Ramos (cell line): ENCODE results near the gene BRAT1.
"Not testable (repeated sequence)": the region's sequence is repeated elsewhere in the genome, so short reads cannot be mapped to it uniquely, and the experiment has no call there.

Experiments
- in situ Hi-C: fragments of 300-500 bp; cut with MboI; formaldehyde crosslinking; loops from one replicate; pipeline ENCODE4 v1.14.3; 2022; ENCODE audit warnings: low sequenced_read_pairs; ENCODE audit not compliant: unreplicated experiment

BRAT1 gene

GRCh38 chr7:2555121-2556052, at the start of gene BRAT1:
TSS of gene BRAT1 (minus strand) at chr7:2555524. CDS start at chr7:2554431, 1,093 bp downstream.
- in situ Hi-C loops = no loop called here

GRCh38 chr7:2604608-2605174, 49.4 kb upstream of the BRAT1 start:
- in situ Hi-C loops = no loop called here

DNA sequence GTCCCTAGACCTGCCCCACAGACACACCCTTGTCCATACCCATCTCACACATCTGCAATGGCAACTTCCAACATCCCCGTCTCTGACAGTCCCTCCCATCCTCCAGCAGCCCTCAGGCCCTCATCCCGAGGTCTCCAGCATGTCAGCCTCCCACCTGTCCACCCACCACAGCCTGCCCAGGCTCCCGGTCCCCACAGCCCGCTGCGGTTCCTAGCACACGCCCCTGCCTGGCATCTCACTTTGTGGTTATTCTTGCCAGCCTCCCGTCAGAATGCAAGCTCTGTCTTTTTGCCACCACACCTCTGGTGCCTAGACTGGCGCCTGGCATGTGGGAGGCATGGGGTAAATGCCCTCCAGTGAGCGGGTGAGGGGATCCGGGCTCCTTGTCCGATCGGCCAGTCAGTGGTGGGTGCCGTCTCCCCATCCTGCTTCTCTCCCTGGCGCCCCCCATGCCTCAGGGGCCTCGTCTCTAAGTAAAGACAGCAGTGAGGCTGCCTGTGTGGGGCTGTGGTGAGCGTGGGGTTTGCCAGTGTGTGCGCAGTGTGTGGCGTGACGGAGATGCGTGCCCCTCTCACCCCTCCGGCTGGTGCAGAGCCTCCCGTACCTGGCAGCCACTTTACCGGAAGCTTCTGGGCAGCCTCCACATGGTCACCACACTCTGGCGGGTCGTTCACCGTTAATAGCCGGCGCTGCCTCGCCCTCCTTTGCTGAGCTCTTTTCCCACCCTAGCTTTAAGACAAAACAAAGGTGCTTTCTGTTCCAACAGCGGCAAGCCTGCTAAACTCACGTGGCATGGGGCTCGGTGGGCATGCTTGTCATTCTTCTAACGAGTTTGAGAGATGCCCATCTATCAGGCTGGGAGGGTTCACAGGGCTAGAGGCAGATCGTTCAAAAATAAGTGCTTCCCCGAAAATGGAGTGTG, 48.0 kb upstream of the BRAT1 start:
- in situ Hi-C loops = no loop called here

GRCh38 chr7:2602406-2603043, 47.2 kb upstream of the BRAT1 start:
- in situ Hi-C loops = no loop called here

- in situ Hi-C loops = no loop called here
These were observed 46.6 kb upstream of the BRAT1 start for GRCh38 chr7:2601907-2602306.

GRCh38 chr7:2601065-2601464, 45.7 kb upstream of the BRAT1 start:
- in situ Hi-C loops = no loop called here

DNA sequence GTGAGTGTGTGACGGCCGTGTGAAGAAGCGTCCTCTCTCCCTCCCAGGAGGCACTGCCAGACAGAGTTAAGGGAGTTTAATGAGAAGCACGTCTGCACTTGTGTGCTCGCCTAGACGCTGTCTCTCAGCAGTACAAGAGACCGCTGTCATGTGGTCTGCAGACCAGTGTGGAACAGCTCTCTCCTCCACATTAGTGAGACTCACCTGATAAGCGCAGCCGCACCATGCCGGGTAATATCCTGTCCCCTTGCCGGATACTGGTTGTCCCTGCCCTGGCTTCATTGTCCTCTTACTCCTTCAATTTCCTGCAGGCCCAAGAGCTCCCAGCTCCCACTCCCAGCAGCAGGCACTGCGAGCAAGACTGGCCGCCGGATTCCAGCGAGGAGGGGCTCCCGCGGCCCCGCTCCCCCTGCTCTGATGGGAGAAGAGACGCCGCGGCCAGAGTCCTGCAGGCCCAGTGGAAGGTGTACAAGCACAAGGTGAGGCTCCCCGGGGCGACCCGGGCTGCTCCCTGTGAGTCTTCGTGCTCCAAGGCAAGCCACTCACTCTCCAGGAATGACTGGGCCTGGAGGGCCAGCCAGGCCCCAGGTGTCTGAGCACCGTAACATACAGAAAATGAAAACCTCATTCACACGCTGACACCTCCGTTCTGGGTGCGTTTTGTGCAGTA, 43.0 kb upstream of the BRAT1 start:
- in situ Hi-C loops = no loop called here

DNA sequence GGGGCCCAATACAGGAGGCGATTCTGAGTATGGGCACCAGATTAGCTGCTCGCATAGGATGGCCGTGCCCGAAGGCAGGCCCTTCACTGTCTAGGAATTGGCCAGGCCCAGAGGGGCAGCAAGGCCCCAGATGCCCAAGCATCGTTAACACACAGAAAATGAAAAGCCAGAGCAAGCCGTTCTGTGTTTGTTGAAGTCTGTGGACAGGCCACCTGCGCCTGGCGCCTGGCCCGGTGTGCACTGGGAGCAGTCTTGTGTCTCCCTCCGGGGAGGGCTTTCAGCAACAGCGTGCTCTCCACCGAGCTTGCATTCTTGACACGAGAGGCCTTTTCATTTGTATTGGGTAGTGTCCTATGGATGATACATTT, 41.9 kb upstream of the BRAT1 start:
- in situ Hi-C loops = no loop called here

DNA sequence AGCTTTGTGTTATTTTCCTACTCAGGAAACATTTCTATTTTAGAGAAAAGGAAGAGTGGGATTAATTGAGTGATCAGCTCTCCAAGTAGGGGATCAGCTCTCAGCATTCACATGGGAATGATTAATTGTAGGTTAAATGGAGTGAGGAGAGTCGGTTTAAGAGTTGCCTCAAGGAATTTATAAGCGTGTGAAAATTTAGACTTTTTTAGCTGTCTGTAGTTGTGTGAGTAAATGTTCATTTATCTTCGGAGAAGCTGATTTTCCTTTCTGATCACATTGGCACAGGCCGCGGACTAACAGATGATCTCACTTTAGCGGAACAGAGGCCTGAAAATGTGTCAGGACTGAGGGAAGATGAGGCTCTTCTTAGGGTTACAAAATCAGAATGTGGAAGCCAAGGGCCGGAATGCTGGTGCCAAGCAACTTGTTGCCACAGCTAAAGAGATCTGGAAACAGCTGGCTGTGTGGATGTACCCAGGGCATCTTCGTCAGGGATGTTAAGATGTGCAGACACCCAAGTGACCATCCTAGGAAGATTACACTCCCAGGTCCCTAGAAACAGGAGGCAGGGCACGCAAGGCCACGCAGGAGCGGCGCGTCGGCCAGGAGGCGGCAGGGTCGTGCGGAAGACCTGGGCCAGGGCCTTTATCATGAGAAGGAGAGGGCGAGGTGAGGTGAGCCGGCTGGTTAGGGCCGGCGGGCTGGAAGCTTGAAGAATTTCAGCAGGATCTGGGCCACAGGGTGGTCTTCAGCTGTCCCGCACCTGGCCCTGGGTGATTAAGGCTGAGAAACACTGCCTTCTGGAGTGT, 41.3 kb upstream of the BRAT1 start:
- in situ Hi-C loops = no loop called here

DNA sequence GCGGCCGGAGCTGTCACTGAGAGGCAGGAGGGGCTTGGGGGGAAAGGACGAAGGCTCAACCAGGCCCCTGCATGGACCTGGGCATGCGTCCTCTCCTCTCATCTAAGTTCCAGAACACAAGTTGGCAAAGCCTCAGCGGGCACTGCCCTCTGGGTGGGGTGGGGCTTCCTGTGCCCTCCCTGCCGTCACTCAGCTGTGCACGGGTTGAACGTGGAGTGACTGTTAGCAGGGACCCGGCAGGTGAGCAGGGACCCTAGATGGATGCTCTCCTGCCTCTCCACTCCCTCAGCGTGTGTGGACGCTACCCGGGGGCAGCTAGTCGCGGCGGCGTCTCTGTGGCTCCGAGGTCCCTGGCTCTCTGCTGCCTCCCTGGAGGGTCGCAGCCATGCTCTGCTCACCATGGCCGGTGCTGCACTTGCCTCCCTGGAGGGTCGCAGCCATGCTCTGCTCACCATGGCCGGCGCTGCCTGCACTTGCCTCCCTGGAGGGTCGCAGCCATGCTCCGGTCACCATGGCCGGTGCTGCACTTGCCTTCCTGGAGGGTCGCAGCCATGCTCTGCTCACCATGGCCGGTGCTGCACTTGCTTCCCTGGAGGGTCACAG, 40.0 kb upstream of the BRAT1 start:
- in situ Hi-C loops = no loop called here

GRCh38 chr7:2594599-2594998, 39.3 kb upstream of the BRAT1 start:
- in situ Hi-C loops = no loop called here

GRCh38 chr7:2593036-2593727, 37.9 kb upstream of the BRAT1 start:
- in situ Hi-C loops = no loop called here

DNA sequence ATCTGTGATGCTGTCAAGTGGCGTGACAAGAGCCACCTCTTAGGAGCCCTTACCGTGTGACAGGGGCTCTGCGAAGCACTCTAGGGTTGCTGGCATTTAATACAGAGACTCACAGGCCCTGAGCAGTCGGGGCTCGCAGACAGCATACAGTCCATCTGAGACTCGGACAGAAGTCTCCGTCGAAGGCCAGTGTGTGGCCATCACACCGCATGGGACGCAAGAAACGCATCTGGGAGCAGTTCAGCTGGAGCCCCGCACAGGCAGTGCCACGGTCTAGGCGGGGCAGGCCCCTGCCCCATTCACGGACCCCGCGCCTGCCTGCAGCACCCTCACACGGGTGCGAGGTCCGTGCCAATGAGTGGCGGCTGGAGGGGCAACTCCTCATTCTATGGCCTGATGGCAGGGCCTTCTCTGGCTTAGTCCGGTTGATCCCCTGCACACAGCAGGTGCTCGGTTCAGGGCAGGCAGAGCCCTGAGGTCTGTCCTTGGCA, 37.1 kb upstream of the BRAT1 start:
- in situ Hi-C loops = no loop called here

DNA sequence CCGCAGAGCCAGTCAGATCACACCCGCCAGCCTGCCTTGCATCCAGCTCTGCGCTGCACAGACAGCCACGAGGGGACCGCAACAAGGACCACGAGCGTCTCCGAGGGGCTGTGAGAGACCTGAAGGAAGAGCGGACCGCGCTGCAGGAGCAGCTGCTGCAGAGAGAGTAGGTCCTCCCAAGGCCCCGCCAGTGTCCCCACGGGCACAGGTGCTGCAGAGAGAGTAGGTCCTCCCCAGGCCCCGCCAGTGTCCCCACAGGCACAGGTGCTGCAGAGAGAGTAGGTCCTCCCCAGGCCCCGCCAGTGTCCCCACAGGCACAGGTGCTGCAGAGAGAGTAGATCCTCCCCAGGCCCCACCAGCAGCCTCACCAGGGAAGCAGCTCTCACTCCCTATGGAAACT, 34.6 kb upstream of the BRAT1 start:
- in situ Hi-C loops = not testable (repeated sequence)

- in situ Hi-C loops = no loop called here
These were observed 34.0 kb upstream of the BRAT1 start for GRCh38 chr7:2589341-2589740.

GRCh38 chr7:2587778-2588177, 32.5 kb upstream of the BRAT1 start:
- in situ Hi-C loops = no loop called here

GRCh38 chr7:2587134-2587533, 31.8 kb upstream of the BRAT1 start:
- in situ Hi-C loops = no loop called here
